ENCODE data around the gene AMBRA1. TPM values are rescaled to one million over a fixed set of nuclear protein-coding genes. Genes with fewer than 3 reads are reported as not detected.

The AMBRA1 gene
- total RNA-seq, 2 experiments from 2014 or later = 24.6 to 30.7 TPM

GRCh38 chr11:46422588-46422987 is 171.2 kb downstream of the AMBRA1 start:
- CTCF ChIA-PET (ENCODE audit: unreplicated experiment) = interaction anchor here (0.7 kb wide), 1 partner anchor 33 kb away, joined by 3 read pairs; no protein-coding TSS in a partner anchor
- intact Hi-C loops (cut with micrococcal nuclease; ENCODE audit: unreplicated experiment) = no loop called here
- H3K27ac ChIP-seq (ENCODE audit: low read depth, low read length, poor library complexity, severe bottlenecking) = no peak overlapping the region
- peaks cover 9% of the 10 kb centered on the region; the same call in 1 of the 2 replicates for H3K36me3 ChIP-seq (ENCODE audit: insufficient read depth, low read length)
- H3K9me3 ChIP-seq (ENCODE audit: low read length) = no peaks in the 10 kb centered on the region
- no peaks in the 10 kb centered on the region for H4K20me1 ChIP-seq (ENCODE audit: insufficient read depth, low read length)
- POLR2A ChIA-PET = interaction anchor here (1.0 kb wide), 1 partner anchor 120 kb away, joined by 4 read pairs; no protein-coding TSS in a partner anchor
- no peaks in the 10 kb centered on the region for H3K79me2 ChIP-seq (ENCODE audit: insufficient read depth, low read depth, low read length)
- no peak for DNase-seq (ENCODE audit: low spot score)
- H3K4me1 ChIP-seq (ENCODE audit: insufficient read depth, low read length, poor library complexity, severe bottlenecking) = no peaks in the 10 kb centered on the region
- BruUV-seq (replicated peaks) = no TSS peak
- no peak overlapping the region for H3K4me3 ChIP-seq (ENCODE audit: low read depth, low read length, poor library complexity, severe bottlenecking)
- no peak overlapping the region for H3K4me2 ChIP-seq (ENCODE audit: low read length)
- TF ChIP-seq CTCF (conservative IDR thresholded peaks at IDR 0.05; ENCODE audit: low read length) = no peak
- no peak overlapping the region for H2AFZ ChIP-seq (ENCODE audit: low read length)
- no peaks in the 10 kb centered on the region for H3K9me2 ChIP-seq (ENCODE audit: insufficient read depth, low read length)

- no peak for TF ChIP-seq CTCF (conservative IDR thresholded peaks at IDR 0.05; ENCODE audit: low read length)
- TF ChIP-seq EZH2phosphoT487 (IDR thresholded peaks at IDR 0.05; ENCODE audit: borderline replicate concordance, low read depth, low read length) = no peak
- Histone ChIP-seq H3K9me2 (ENCODE audit: insufficient read depth, low read length) (no peaks in the 10 kb centered on the region), H2AFZ (ENCODE audit: low read length) (no peak overlapping the region), H3K4me2 (ENCODE audit: low read length) (no peak overlapping the region), H3K27ac (ENCODE audit: low read depth, low read length, poor library complexity, severe bottlenecking) (no peak overlapping the region), H3K4me1 (ENCODE audit: insufficient read depth, low read length, poor library complexity, severe bottlenecking) (no peaks in the 10 kb centered on the region), H3K4me3 (ENCODE audit: low read depth, low read length, poor library complexity, severe bottlenecking) (no peak overlapping the region), H3K9me3 (ENCODE audit: low read length) (no peaks in the 10 kb centered on the region), H4K20me1 (ENCODE audit: insufficient read depth, low read length) (no peaks in the 10 kb centered on the region), H3K79me2 (ENCODE audit: insufficient read depth, low read depth, low read length) (no peaks in the 10 kb centered on the region), H3K36me3 (ENCODE audit: insufficient read depth, low read length) (peaks cover 17% of the 10 kb centered on the region; the same call in 1 of the 2 replicates)
- ChIA-PET POLR2A (no interaction called here), CTCF (ENCODE audit: unreplicated experiment) (no interaction called here)
- no TSS peak for BruUV-seq (replicated peaks)
- no peak for DNase-seq (ENCODE audit: low spot score)
- intact Hi-C loops (cut with micrococcal nuclease; ENCODE audit: unreplicated experiment) = no loop called here
Observed at GRCh38 chr11:46421257-46421880, 172.5 kb downstream of the AMBRA1 start.

- CTCF ChIA-PET (ENCODE audit: unreplicated experiment) = interaction anchor here (0.6 kb wide), 1 partner anchor 417 kb away, joined by 3 read pairs; no protein-coding TSS in a partner anchor
- POLR2A ChIA-PET = no interaction called here
- Histone ChIP-seq H3K79me2 (ENCODE audit: insufficient read depth, low read depth, low read length) (no peaks in the 10 kb centered on the region), H3K9me3 (ENCODE audit: low read length) (no peaks in the 10 kb centered on the region), H3K9me2 (ENCODE audit: insufficient read depth, low read length) (no peaks in the 10 kb centered on the region), H3K27ac (ENCODE audit: low read depth, low read length, poor library complexity, severe bottlenecking) (no peak overlapping the region), H3K4me1 (ENCODE audit: insufficient read depth, low read length, poor library complexity, severe bottlenecking) (no peaks in the 10 kb centered on the region), H3K36me3 (ENCODE audit: insufficient read depth, low read length) (peaks cover 25% of the 10 kb centered on the region; the same call in 1 of the 2 replicates), H4K20me1 (ENCODE audit: insufficient read depth, low read length) (no peaks in the 10 kb centered on the region), H3K4me3 (ENCODE audit: low read depth, low read length, poor library complexity, severe bottlenecking) (no peak overlapping the region), H2AFZ (ENCODE audit: low read length) (no peak overlapping the region), H3K4me2 (ENCODE audit: low read length) (no peak overlapping the region)
- no TSS peak for BruUV-seq (replicated peaks)
- TF ChIP-seq EZH2phosphoT487 (IDR thresholded peaks at IDR 0.05; ENCODE audit: borderline replicate concordance, low read depth, low read length) (no peak), CTCF (conservative IDR thresholded peaks at IDR 0.05; ENCODE audit: low read length) (no peak)
- DNase-seq (ENCODE audit: low spot score) = no peak
- intact Hi-C loops (cut with micrococcal nuclease; ENCODE audit: unreplicated experiment) = no loop called here
Observed at GRCh38 chr11:46420513-46420912, 173.3 kb downstream of the AMBRA1 start.
